Femur (tissue), 1 donor: ENCODE data around the gene ADAMTS12.

Experiments
- DNase-seq: peaks from one replicate; pipeline ENCODE4 v3.0.0-alpha.2; 2017

Gene ADAMTS12

GRCh38 chr5:33745101-33745770, 146.6 kb downstream of the ADAMTS12 start:
- no peak for DNase-seq

GRCh38 chr5:33743099-33743498, 148.7 kb downstream of the ADAMTS12 start:
- DNase-seq, result no peak

GRCh38 chr5:33742181-33742580, 149.6 kb downstream of the ADAMTS12 start:
- no peak for DNase-seq

GRCh38 chr5:33738967-33739366, 152.8 kb downstream of the ADAMTS12 start:
- DNase-seq, result no peak

GRCh38 chr5:33738097-33738496, 153.7 kb downstream of the ADAMTS12 start:
- DNase-seq, result no peak

GRCh38 chr5:33737697-33738096, 154.1 kb downstream of the ADAMTS12 start:
- no peak for DNase-seq

GRCh38 chr5:33737284-33737683, 154.5 kb downstream of the ADAMTS12 start:
- DNase-seq, result no peak

GRCh38 chr5:33736510-33736909, 155.3 kb downstream of the ADAMTS12 start:
- no peak for DNase-seq

GRCh38 chr5:33735072-33735471, 156.7 kb downstream of the ADAMTS12 start:
- no peak for DNase-seq

GRCh38 chr5:33734537-33734936, 157.3 kb downstream of the ADAMTS12 start:
- DNase-seq, result peak; percentile 67

GRCh38 chr5:33733225-33733624, 158.6 kb downstream of the ADAMTS12 start:
- no peak for DNase-seq

- peak; percentile 65 for DNase-seq
These were observed 165.2 kb downstream of the ADAMTS12 start for GRCh38 chr5:33726422-33727165.

GRCh38 chr5:33725806-33726205, 166.0 kb downstream of the ADAMTS12 start:
- DNase-seq, result no peak

- no peak for DNase-seq
These were observed 170.1 kb downstream of the ADAMTS12 start for GRCh38 chr5:33721491-33722200.

- no peak for DNase-seq
These were observed 171.6 kb downstream of the ADAMTS12 start for GRCh38 chr5:33720176-33720575.

- DNase-seq, result no peak
These were observed 172.0 kb downstream of the ADAMTS12 start for GRCh38 chr5:33719769-33720168.

- no peak for DNase-seq
These were observed 176.1 kb downstream of the ADAMTS12 start for GRCh38 chr5:33715661-33716060.

GRCh38 chr5:33713136-33713765, 178.5 kb downstream of the ADAMTS12 start:
- no peak for DNase-seq

- no peak for DNase-seq
These were observed 179.1 kb downstream of the ADAMTS12 start for GRCh38 chr5:33712664-33713063.

GRCh38 chr5:33711094-33711679, 180.6 kb downstream of the ADAMTS12 start:
- DNase-seq, result peak; percentile 54

- DNase-seq, result no peak
These were observed 188.9 kb downstream of the ADAMTS12 start for GRCh38 chr5:33702867-33703266.

GRCh38 chr5:33701951-33702350, 189.8 kb downstream of the ADAMTS12 start:
- DNase-seq, result no peak

- no peak for DNase-seq
These were observed 190.5 kb downstream of the ADAMTS12 start for GRCh38 chr5:33701251-33701650.
